GM21786 (cell line): ENCODE measurements around the gene SYT1.

Experiments used
- ATAC-seq: cut with Tn5 transposase; IDR thresholded peaks from one replicate; pipeline ENCODE4 v1.9.1; 2021; ENCODE audit not compliant: unreplicated experiment

The SYT1 gene

GRCh38 chr12:79127271-79127751 is 262.7 kb downstream of the SYT1 start:
- ATAC-seq: peak; percentile 93

GRCh38 chr12:79128956-79129355 is 264.4 kb downstream of the SYT1 start:
- ATAC-seq: no peak

GRCh38 chr12:79138872-79139271 is 274.3 kb downstream of the SYT1 start:
- ATAC-seq: no peak

- no peak for ATAC-seq
These were observed 276.1 kb downstream of the SYT1 start for GRCh38 chr12:79140711-79141110.

- no peak for ATAC-seq
These were observed 277.2 kb downstream of the SYT1 start for GRCh38 chr12:79141776-79142175.

- no peak for ATAC-seq
These were observed 279.2 kb downstream of the SYT1 start for GRCh38 chr12:79143803-79144202.

- no peak for ATAC-seq
These were observed 287.4 kb downstream of the SYT1 start for GRCh38 chr12:79151956-79152355.

- ATAC-seq: no peak
These were observed 291.1 kb downstream of the SYT1 start for GRCh38 chr12:79155683-79156082.

GRCh38 chr12:79156846-79157463 is 292.4 kb downstream of the SYT1 start:
- ATAC-seq: no peak

- no peak for ATAC-seq
These were observed 296.8 kb downstream of the SYT1 start for GRCh38 chr12:79161249-79161934.

- ATAC-seq: no peak
These were observed 297.7 kb downstream of the SYT1 start for GRCh38 chr12:79162147-79162772.

- ATAC-seq: no peak
These were observed 298.4 kb downstream of the SYT1 start for GRCh38 chr12:79162948-79163347.

- no peak for ATAC-seq
These were observed 300.3 kb downstream of the SYT1 start for GRCh38 chr12:79164890-79165289.

- ATAC-seq: no peak
These were observed 304.1 kb downstream of the SYT1 start for GRCh38 chr12:79168687-79169086.

GRCh38 chr12:79174626-79175025 is 310.1 kb downstream of the SYT1 start:
- ATAC-seq: peak; percentile 71

- no peak for ATAC-seq
These were observed 318.4 kb downstream of the SYT1 start for GRCh38 chr12:79183003-79183402.

GRCh38 chr12:79183926-79184325 is 319.4 kb downstream of the SYT1 start:
- no peak for ATAC-seq

GRCh38 chr12:79186506-79186905 is 321.9 kb downstream of the SYT1 start:
- ATAC-seq: no peak

GRCh38 chr12:79187032-79187431 is 322.5 kb downstream of the SYT1 start:
- ATAC-seq: no peak

GRCh38 chr12:79191391-79191790 is 326.8 kb downstream of the SYT1 start:
- no peak for ATAC-seq

GRCh38 chr12:79194595-79194994 is 330.0 kb downstream of the SYT1 start:
- ATAC-seq: no peak

GRCh38 chr12:79199166-79199565 is 334.6 kb downstream of the SYT1 start:
- no peak for ATAC-seq
